ENCODE results near the gene KIF26A.
A peak's percentile ranks its signal among the peaks of the same experiment; 100 is the strongest.

Gene KIF26A

GRCh38 chr14:104220215-104221070, 82.1 kb downstream of the KIF26A start:
- TF ChIP-seq CTCF (IDR thresholded peaks at IDR 0.05) = no peak
- H3K4me3 ChIP-seq = no peak overlapping the region
- no peak overlapping the region for H3K27ac ChIP-seq
- DNase-seq (ENCODE audit: low spot score) = no peak

- no peak for TF ChIP-seq CTCF (IDR thresholded peaks at IDR 0.05)
- no peak for DNase-seq (ENCODE audit: low spot score)
- no peak overlapping the region for H3K27ac ChIP-seq
- no peak overlapping the region for H3K4me3 ChIP-seq
These were observed 82.8 kb downstream of the KIF26A start for GRCh38 chr14:104221071-104221625.

GRCh38 chr14:104221636-104222369, 83.4 kb downstream of the KIF26A start:
- Histone ChIP-seq H3K27ac (no peak overlapping the region), H3K4me3 (no peak overlapping the region)
- no peak for TF ChIP-seq CTCF (IDR thresholded peaks at IDR 0.05)
- DNase-seq (ENCODE audit: low spot score) = no peak

- no peak overlapping the region for H3K4me3 ChIP-seq
- DNase-seq (ENCODE audit: low spot score) = no peak
- TF ChIP-seq CTCF (IDR thresholded peaks at IDR 0.05) = no peak
- no peak overlapping the region for H3K27ac ChIP-seq
These were observed 84.1 kb downstream of the KIF26A start for GRCh38 chr14:104222396-104223036.

GRCh38 chr14:104223101-104224041, 85.0 kb downstream of the KIF26A start:
- no peak for DNase-seq (ENCODE audit: low spot score)
- peak overlapping the region; percentile 28 for H3K4me3 ChIP-seq
- TF ChIP-seq CTCF (IDR thresholded peaks at IDR 0.05) = no peak
- no peak overlapping the region for H3K27ac ChIP-seq

- no peak for DNase-seq (ENCODE audit: low spot score)
- H3K27ac ChIP-seq = no peak overlapping the region
- no peak overlapping the region for H3K4me3 ChIP-seq
- no peak for TF ChIP-seq CTCF (IDR thresholded peaks at IDR 0.05)
These were observed 85.7 kb downstream of the KIF26A start for GRCh38 chr14:104224131-104224505.
